Measurements from ENCODE around the gene CHAD.
A peak's percentile ranks its signal among the peaks of the same experiment; 100 is the strongest.

The CHAD gene

DNA sequence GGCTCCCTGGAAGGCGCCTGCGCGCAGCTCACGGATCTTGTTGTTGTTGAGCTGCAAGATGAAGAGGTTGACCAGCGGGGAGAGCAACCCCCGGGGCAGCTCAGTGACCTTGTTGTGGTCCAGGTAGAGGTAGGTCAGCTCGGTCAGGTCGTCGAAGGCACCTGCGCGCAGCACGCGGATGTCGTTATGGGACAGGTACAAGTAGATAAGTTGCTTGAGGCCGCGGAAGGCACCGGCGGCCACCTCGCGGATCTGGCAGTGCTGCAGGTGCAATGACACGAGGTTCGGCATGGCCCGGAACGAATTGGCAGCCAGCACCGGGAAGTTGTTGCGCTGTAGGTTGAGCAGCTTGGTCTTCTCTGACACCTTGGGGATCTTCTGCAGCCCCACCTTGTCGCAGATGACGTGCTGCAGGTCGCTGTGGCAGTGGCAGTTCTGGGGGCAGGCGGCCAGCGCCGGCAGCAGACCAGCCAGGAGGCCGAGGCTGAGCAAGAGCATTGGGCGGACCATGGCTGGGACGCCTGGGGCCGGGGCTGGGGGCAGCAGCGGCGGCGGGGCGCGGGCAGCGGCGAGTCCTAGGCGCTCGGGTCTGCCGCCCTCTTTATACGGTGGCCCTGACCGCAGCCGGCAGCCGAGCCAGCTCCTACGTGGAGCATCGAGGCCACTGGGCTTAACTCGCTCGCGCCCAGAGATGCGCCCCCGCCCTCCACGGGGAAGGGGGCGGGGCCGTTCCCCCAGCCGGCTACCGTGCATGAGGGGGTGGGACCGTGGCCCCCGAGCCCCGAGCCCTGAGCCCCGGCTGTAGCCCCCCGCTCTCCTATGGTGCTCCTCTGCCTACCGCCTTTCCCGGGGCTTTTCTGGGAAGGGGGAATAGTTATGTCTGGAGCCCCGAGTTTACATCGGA lies at the start of gene CHAD:
TSS of gene CHAD (minus strand) at position 577 of the 904 bp plus-strand sequence. CDS start at position 510, 67 bp downstream.
- Histone ChIP-seq H3K4me3 (peak within 1 kb of the TSS in 6 of 7 experiments; percentile 0 to 29 (median 8)), H3K27ac (peak within 1 kb of the TSS in 1 of 21 experiments; percentile 46)

GRCh38 chr17:50517504-50518383 lies 49.1 kb upstream of the CHAD start:
- Histone ChIP-seq H3K27ac (no peak overlapping the region), H3K4me3 (no peak overlapping the region)

- Histone ChIP-seq H3K27ac (no peak overlapping the region), H3K4me3 (no peak overlapping the region)
Observed at GRCh38 chr17:50517011-50517410, 48.3 kb upstream of the CHAD start.

GRCh38 chr17:50514936-50515702 lies 46.4 kb upstream of the CHAD start:
- H3K4me3 ChIP-seq: no peak overlapping the region
- no peak overlapping the region for H3K27ac ChIP-seq

DNA sequence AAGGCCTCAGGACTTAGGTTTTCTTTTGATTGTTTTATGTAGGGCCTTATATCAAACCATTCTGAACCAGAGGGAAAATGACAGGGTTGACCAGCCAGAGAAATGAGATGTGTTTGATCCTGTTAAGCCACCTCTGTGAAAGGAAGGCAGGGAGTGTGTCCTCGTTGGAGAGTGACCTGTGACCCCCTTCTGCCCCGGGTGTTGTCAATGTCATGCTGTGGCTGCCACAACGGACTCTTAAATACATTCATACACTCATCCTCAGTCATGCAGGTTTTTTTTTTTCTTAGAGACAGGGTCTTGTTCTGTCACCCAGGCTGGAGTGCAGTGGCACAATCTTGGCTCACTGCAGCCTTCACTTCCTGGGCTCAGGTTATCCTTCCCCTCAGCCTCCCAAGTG lies 45.7 kb upstream of the CHAD start:
- Histone ChIP-seq H3K4me3 (no peak overlapping the region), H3K27ac (no peak overlapping the region)

GRCh38 chr17:50513495-50513894 lies 44.8 kb upstream of the CHAD start:
- Histone ChIP-seq H3K4me3 (no peak overlapping the region), H3K27ac (no peak overlapping the region)

GRCh38 chr17:50511058-50511457 lies 42.4 kb upstream of the CHAD start:
- Histone ChIP-seq H3K27ac (peak overlapping the region in 3 of 21 experiments; percentile 13 to 52 (median 14)), H3K4me3 (no peak overlapping the region)

DNA sequence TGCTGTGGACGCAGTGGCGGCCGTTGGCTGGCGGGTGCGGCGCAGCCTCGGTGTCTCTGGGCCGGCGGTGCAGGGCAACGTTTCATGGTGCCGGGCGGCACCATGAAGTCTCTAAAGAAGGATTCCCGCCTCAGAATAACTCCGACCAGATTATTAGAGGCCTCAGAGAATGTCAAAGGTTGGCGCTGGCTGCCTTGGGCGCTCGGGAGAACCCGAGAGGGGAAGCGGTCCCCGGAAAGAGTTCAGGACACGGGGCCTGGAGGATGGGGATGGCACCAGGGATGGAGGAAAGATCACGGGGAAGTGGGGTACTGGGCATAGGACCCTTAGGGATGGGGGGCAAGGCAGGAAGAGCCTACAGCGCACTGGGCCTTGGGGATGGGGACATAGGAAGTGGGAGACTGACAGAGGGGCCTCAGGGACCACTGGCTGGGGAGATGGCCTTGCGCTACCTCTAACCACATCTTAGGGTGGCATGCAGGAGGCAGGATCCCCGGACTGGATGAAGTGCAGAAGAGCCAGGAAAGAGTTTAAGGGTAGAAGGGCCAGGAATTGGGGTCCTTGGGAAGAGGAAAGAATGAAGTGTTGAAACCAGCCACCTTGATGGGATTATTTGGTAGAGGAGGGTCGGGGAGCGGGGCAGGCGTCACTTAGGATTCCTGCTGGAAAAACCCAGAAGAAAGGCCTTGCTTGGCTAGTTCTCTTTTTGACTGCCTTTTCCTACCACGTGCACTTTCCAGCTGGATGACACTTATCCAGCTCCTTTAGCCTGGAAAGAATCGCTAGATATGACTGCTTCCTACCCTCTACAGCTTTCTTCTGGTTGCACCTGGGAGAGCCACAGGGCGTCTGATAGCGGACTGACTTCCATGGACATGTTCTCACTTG lies 40.1 kb upstream of the CHAD start:
- Histone ChIP-seq H3K27ac (peak overlapping the region in 20 of 21 experiments; percentile 66 to 94 (median 72)), H3K4me3 (peak overlapping the region; percentile 42 to 66 (median 52))

DNA sequence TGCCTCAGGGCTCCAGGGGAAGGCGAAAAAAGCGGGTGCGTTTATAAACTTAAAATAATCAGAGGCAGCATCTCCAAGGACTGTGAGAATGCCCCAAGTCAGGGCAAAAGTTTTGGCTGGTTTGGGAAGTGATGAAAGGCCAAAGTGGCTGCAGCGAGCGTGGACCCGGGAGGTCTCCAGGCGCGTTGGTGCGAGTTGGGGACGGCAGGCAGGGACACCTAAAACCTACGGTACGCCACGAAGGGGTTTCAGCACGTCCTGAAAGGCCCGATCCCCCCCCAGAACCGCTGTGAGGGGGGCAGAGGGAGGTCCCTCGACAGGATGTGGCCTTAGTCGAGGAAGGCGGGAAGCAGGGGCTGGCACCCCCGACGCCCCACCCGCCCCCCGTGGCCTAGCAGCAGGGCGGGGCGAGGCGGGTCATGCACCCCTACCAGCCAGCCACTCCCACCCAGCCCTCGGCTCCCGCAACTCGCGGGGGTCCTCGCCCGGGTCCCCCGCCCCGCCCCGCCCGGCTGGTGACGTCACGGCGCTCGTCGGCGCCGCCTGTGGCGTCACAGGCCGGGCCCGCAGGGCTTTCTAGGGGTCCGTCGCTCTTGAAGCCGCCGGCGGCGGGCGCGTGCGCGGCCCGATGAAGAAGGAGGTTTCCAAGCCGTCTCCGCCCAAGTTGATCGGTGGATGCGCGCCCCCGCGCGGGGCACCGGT lies 39.3 kb upstream of the CHAD start, which contains the start of gene MYCBPAP:
TSS of gene MYCBPAP (plus strand) at position 569 of the 702 bp plus-strand sequence. CDS start 236 bp downstream, outside the sequence.
- H3K4me3 ChIP-seq: peak within 1 kb of the TSS; percentile 42 to 66 (median 52)
- H3K27ac ChIP-seq: peak within 1 kb of the TSS in 20 of 21 experiments; percentile 66 to 94 (median 72)

DNA sequence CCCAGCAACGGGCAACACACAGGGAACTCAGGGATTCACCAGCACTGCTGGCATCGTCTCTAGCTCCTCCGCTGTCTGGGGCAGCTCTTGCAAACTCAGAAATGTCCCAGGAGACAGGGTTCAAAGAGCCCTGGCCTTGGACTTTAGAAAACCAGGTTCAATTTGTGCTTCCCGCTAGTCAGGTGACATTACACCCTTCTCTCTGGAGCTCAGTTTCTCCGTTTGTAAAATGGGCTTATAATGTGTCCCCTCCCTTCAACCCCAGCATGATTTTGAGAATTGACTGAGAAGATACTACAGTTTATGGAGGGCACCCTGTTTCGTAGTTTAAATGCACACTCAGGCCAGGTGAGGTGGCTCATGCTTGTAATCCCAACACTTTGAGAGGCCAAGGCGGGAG lies 37.6 kb upstream of the CHAD start:
- Histone ChIP-seq H3K4me3 (no peak overlapping the region), H3K27ac (no peak overlapping the region)

GRCh38 chr17:50505591-50506130 lies 37.0 kb upstream of the CHAD start:
- Histone ChIP-seq H3K4me3 (no peak overlapping the region), H3K27ac (no peak overlapping the region)

DNA sequence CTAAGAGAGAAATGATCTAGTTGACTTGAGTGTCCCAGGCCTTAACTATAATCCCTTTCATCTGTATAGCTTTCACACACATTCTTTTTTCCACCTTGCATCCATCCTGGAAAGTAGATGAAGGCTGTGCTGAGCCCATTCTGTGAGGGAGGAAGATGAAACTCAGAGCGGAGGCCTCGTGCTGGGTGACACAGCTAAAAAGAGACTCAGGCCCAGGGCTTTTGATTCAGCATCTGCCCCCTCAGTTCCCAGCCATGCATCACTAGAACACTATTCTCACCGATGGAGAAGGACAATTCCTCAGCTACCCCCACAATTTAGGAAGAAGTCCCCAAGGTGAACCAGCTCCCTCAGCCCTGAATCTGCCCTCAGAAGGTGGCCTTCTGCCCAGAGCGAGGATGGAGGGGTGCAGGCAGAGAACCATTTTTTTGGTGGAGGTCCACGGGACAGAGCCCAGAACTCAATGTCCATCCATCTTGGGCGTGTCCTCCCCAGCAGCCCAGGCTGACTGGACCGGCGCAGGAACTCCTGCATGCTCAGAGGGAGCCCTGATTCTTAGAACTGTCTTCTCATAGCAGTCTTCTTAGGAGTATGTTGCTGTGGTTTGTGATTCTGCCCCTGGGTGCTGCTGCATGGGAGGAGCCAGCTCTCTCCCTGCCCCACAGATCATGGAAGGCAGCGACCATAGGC lies 33.8 kb upstream of the CHAD start:
- H3K4me3 ChIP-seq: no peak overlapping the region
- no peak overlapping the region for H3K27ac ChIP-seq

- no peak overlapping the region for H3K27ac ChIP-seq
Observed at GRCh38 chr17:50501054-50501453, 32.4 kb upstream of the CHAD start.

GRCh38 chr17:50499721-50500120 lies 31.0 kb upstream of the CHAD start:
- no peak overlapping the region for H3K4me3 ChIP-seq
- H3K27ac ChIP-seq: no peak overlapping the region

More at GRCh38 chr17:50501054-50501453, 32.4 kb upstream of the CHAD start:
- no peak overlapping the region for H3K4me3 ChIP-seq

- Histone ChIP-seq H3K27ac (no peak overlapping the region), H3K4me3 (no peak overlapping the region)
Observed at GRCh38 chr17:50499270-50499669, 30.6 kb upstream of the CHAD start.

DNA sequence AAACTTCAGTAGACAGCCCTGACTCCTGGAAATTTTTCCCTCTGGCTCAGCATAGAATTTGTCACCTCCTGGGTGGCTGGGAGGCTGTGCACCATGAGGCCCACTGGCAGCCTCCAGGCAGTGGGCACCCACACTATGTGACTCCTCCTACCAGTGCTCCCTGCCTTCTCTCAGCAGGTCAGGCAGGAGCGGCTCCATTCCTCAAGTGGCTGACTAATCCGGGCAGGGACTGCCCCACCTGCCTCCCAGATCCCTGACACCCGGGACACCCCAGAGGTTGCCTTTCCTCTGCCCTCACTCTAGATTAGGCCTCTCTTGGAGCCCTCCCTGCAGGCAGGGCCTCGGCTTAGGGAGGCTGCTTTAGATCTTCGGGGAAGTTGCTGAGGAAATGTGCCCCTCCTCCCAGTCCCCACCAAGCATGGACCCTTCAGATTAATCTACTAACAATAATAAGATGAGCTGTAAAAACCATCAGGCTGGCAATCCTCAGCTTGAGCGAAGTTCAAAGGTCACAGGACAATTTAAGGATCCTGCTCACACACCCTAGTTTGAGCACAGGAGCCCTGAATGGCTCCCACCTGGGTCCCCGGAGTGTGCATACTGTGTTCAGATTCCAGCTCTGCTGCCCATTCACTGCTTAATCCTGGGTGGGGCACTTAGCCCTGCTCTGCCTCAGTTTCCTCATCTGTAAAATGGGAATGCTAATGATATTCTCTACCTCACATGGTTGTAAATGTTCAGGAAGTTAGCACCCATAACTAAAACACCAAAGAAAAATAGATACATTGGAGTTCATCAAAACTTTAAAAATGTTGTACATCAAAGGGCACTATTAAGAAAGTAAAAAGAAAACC lies 29.6 kb upstream of the CHAD start:
- H3K27ac ChIP-seq: peak overlapping the region in 3 of 21 experiments; percentile 16 to 49 (median 31)
- H3K4me3 ChIP-seq: no peak overlapping the region

All from skin epidermis (tissue), 12 donors.